ENCODE measurements around the gene GTSE1. TPM values are rescaled to one million over a fixed set of nuclear protein-coding genes. Genes with fewer than 3 reads are reported as not detected.

GTSE1 gene
- total and polyA plus RNA-seq, 12 donors = 0.17 to 4.7 (median 0.35) TPM

DNA sequence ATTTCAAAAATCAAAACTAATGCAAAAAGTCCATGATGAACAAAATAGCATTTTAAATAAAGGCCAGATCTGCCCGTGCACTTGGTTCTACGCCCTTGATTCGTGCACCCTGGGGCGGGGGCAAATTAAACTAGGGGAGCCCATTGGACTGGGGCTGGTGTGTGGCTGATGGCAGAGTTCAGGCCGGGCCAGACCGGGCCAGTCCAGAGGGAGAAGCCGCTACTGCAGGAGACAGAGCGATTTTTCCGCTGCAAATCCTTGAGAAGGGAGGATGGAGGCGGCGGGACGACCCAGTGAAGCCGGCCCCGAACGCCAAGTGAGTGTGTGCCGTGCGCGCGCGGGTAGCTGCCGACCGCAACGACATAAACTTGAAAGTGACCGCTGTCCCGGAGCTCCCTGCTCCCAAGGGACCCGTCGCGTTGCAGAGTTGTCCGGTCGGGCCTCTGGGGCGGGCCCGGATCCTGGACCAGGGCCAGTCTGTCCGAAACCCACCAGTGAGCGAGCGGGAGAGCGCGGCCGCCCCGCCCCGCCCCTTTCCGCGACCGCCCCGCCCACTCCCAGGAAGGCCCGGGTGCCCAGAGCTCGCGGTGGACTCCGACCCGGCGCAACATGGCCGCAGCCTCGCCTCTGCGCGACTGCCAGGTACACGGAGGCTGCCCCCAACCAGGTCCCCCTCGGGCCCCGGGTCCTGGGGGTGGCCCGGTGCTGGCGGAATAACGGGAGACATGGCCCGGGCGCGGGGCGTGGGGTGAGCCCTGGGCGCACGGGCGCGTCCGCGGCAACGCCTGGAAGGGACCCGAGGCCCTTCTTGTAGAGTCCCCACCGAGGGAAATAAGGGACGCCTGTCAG, 29.0 kb upstream of the GTSE1 start, which contains the start of gene TTC38:
TSS of gene TTC38 (plus strand) at position 578 of the 849 bp plus-strand sequence. CDS start at position 610, 32 bp downstream.
- H3K9me3 ChIP-seq = peaks cover 0 to 6% (median 0%) of the 10 kb centered on the region in 11 donors
- H3K36me3 ChIP-seq = peaks cover 0 to 34% (median 4%) of the 10 kb centered on the region in 9 donors
- ATAC-seq (peak; percentile 97 to 99 (median 98)), DNase-seq (peak; percentile 96)
- WGBS, 2 donors = 1% methylated on average over 72 to 73 of the region's 74 CpGs
- no peaks in the 10 kb centered on the region for H3K27me3 ChIP-seq
- H3K27ac ChIP-seq = peak within 1 kb of the TSS; percentile 72 to 95 (median 88)
- TF ChIP-seq, protein P1, sequence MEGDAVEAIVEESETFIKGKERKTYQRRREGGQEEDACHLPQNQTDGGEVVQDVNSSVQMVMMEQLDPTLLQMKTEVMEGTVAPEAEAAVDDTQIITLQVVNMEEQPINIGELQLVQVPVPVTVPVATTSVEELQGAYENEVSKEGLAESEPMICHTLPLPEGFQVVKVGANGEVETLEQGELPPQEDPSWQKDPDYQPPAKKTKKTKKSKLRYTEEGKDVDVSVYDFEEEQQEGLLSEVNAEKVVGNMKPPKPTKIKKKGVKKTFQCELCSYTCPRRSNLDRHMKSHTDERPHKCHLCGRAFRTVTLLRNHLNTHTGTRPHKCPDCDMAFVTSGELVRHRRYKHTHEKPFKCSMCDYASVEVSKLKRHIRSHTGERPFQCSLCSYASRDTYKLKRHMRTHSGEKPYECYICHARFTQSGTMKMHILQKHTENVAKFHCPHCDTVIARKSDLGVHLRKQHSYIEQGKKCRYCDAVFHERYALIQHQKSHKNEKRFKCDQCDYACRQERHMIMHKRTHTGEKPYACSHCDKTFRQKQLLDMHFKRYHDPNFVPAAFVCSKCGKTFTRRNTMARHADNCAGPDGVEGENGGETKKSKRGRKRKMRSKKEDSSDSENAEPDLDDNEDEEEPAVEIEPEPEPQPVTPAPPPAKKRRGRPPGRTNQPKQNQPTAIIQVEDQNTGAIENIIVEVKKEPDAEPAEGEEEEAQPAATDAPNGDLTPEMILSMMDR (IDR thresholded peaks at IDR 0.05) = no peak
- H3K4me1 ChIP-seq = peaks cover 0 to 39% (median 29%) of the 10 kb centered on the region in 9 donors
- H3K4me3 ChIP-seq = peak within 1 kb of the TSS; percentile 30 to 95 (median 82)
- intact Hi-C loops (cut with DNase I) = loop anchor here in 2 of 10 donors (2.0 to 5.0 kb wide), 2 partner anchors 17 to 35 kb away; partner anchors contain the start of gene CDPF1 (in 1 of the 2)

DNA sequence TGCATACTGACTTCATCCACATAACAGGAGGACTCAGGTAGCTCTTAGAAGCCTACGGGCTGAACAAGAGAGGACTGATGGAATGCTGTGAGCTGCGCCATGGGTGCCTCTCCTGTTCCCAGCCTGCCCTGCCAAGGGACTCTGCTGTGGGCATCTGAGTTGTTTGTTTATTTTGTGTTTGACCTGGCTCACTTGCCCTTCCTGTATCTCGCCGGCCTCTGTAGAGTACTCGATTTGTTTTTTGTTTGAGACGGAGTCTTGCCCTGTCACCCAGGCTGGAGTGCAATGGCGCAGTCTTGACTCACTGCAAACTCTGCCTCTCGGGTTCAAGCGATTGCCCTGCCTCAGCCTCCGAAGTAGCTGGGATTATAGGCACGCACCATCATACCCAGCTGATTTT, 27.1 kb upstream of the GTSE1 start:
- DNase-seq = no peak
- peaks cover 0 to 53% (median 9%) of the 10 kb centered on the region in 9 donors for H3K36me3 ChIP-seq
- peaks cover 0 to 6% (median 0%) of the 10 kb centered on the region in 11 donors for H3K9me3 ChIP-seq
- no peak for ATAC-seq
- TF ChIP-seq, protein P1 (IDR thresholded peaks at IDR 0.05) = no peak
- H3K27me3 ChIP-seq = no peaks in the 10 kb centered on the region
- peak overlapping the region in 7 of 10 donors; percentile 1 to 92 (median 38) for H3K27ac ChIP-seq
- intact Hi-C loops (cut with DNase I) = loop anchor here in 1 of 10 donors (5.0 kb wide), 1 partner anchor 33 kb away; no protein-coding TSS in a partner anchor
- peaks cover 0 to 40% (median 30%) of the 10 kb centered on the region in 9 donors for H3K4me1 ChIP-seq
- WGBS, 2 donors = 73% methylated on average over 11 of the region's 11 CpGs
- H3K4me3 ChIP-seq = no peak overlapping the region

DNA sequence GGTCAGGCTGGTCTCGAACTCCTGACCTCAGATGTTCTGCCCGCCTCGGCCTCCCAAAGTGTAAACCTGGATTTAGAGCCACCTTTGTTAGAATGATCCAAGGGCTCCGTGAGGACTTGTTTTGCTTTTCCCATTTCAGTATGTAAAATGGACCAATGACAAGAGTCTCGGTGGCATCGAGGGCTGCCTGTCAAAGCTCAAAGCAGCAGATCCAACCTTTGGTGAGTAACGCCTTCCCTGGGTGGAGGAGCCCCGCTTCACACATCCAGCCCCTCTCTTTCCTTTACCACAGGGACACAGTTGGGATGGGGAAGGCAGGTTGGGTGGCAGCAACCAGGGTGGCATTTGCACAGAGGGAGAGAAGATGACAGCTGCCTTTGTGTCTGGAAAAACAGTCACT, 24.5 kb upstream of the GTSE1 start:
- TF ChIP-seq, protein P1 (IDR thresholded peaks at IDR 0.05) = no peak
- no peak for DNase-seq
- H3K27ac ChIP-seq = no peak overlapping the region

GRCh38 chr22:46272762-46273431, 23.8 kb upstream of the GTSE1 start:
- TF ChIP-seq, protein P1 (IDR thresholded peaks at IDR 0.05) = no peak
- H3K9me3 ChIP-seq = no peaks in the 10 kb centered on the region
- no peak overlapping the region for H3K4me3 ChIP-seq
- no peak overlapping the region for H3K27ac ChIP-seq
- DNase-seq = no peak
- peaks cover 0 to 85% (median 25%) of the 10 kb centered on the region in 9 donors for H3K36me3 ChIP-seq
- intact Hi-C loops (cut with DNase I) = no loop called here
- WGBS, 2 donors = 92 to 96% methylated on average over 12 of the region's 12 CpGs
- H3K27me3 ChIP-seq = no peaks in the 10 kb centered on the region
- ATAC-seq = no peak
- H3K4me1 ChIP-seq = peaks cover 0 to 28% (median 20%) of the 10 kb centered on the region in 9 donors

More for the DNA sequence above, 24.5 kb upstream of the GTSE1 start:
- intact Hi-C loops (cut with DNase I) = no loop called here
- WGBS, 2 donors = 96 to 98% methylated on average over 8 of the region's 8 CpGs
- no peak for ATAC-seq
- Histone ChIP-seq H3K36me3 (peaks cover 0 to 78% (median 24%) of the 10 kb centered on the region in 9 donors), H3K4me3 (no peak overlapping the region), H3K4me1 (peaks cover 0 to 31% (median 22%) of the 10 kb centered on the region in 9 donors), H3K27me3 (no peaks in the 10 kb centered on the region), H3K9me3 (no peaks in the 10 kb centered on the region)
